ENCODE results near the gene HSPA4.
"Not testable (repeated sequence)": the region's sequence is repeated elsewhere in the genome, so short reads cannot be mapped to it uniquely, and the experiment has no call there.

HSPA4 gene

DNA sequence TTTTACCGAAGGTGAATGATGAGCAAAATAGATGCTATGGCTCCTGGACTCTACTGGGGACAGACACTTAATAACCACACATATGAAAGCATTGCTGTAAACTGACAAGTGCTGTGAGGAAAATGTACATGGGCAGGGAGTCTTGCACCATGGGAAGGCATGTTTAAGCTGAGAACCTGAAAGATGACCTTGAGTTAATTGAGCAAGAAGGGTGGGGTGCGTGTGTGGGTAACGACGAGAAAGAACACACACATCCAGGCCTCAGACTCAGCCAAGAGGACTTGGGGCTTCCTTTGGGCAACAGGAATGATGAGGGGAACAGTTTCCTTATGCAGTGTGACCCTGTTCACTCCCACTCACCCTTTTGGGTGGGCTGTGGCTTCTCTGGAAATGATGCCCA lies 73.1 kb downstream of the HSPA4 start:
- DNase-seq (ENCODE audit: insufficient read length, low spot score) (no peak), FAIRE-seq (no peak)
- TF ChIP-seq, protein P1, sequence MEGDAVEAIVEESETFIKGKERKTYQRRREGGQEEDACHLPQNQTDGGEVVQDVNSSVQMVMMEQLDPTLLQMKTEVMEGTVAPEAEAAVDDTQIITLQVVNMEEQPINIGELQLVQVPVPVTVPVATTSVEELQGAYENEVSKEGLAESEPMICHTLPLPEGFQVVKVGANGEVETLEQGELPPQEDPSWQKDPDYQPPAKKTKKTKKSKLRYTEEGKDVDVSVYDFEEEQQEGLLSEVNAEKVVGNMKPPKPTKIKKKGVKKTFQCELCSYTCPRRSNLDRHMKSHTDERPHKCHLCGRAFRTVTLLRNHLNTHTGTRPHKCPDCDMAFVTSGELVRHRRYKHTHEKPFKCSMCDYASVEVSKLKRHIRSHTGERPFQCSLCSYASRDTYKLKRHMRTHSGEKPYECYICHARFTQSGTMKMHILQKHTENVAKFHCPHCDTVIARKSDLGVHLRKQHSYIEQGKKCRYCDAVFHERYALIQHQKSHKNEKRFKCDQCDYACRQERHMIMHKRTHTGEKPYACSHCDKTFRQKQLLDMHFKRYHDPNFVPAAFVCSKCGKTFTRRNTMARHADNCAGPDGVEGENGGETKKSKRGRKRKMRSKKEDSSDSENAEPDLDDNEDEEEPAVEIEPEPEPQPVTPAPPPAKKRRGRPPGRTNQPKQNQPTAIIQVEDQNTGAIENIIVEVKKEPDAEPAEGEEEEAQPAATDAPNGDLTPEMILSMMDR (IDR thresholded peaks at IDR 0.05; ENCODE audit: insufficient read depth, missing control alignments) = no peak

DNA sequence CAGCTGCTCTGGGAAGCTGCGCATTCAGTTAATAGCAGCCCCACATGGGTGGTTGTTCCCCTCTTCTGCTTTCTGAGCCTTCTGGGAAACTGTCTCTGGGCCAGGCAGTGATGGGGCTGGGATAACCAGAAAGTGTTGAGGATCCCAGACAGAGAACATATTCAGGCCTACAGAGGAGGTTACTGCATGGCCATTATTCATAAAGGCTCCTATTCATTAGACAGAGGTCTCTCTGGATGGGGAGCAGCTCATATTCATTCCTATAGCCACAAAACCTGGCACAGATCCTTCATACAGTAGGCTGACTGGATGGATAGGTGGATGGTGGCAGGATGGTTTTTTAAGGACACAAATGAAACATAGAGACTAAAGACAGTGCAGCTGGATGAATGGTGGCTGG lies 76.3 kb downstream of the HSPA4 start:
- FAIRE-seq (no peak), DNase-seq (ENCODE audit: insufficient read length, low spot score) (no peak)
- TF ChIP-seq, protein P1 (IDR thresholded peaks at IDR 0.05; ENCODE audit: insufficient read depth, missing control alignments) = no peak

- TF ChIP-seq, protein P1 (IDR thresholded peaks at IDR 0.05; ENCODE audit: insufficient read depth, missing control alignments) = no peak
- FAIRE-seq (no peak), DNase-seq (ENCODE audit: insufficient read length, low spot score) (no peak)
Observed at GRCh38 chr5:133129289-133129688, 77.5 kb downstream of the HSPA4 start.

DNA sequence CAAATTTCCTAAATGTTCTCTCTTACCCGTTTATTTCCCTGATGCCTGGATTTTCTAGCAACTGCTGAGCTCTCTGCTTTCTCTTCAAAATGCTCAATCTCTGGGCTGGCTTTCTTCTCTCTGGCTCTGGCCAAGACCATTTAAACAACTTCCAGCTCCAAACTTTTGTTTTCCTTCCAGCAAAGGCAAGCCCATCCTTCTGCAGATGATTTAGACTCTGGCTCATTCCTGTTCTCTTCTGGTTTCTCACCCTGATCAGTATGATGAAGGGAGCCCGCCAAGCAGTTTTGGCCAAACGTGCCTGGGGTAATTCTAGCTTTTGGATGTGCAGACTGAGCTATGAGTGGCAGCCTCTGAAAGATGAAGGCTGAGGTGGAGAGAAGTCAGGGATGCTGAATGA lies 78.1 kb downstream of the HSPA4 start:
- TF ChIP-seq, protein P1 (IDR thresholded peaks at IDR 0.05; ENCODE audit: insufficient read depth, missing control alignments) = no peak
- DNase-seq (ENCODE audit: insufficient read length, low spot score) (no peak), FAIRE-seq (no peak)

DNA sequence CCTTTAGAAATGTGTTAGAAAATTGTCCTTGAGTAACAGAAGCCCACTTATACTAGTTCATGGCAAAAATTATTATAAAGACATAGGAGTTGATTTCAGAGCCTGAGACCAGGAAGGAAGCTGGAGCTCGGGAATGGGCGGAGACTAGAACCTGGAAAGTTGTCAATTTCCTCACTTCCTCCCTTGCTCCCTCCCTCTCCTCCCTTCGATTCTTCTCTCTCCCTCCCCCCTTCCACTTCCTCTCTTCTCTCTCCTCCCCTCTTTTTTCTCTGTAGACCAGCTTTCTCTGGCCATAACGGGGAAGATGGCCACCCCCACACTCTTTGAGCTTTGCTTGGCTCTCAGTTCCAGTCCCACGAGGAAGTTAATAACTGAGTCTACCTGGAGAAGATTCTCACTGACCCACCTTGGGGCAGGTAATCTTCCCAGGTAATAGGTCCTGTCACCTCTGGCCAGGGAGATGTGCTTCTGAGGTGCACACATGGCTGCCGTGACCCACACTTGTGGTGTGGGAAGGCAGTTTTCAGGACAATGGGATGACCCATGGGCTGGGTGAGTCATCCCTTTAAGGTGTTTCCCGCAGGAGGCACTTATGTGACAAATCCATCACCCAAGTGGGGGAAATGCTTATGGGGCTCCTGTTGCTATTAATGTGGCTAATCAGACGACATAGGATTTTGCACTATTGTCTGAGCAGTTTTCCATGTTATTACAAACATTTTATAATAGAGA lies 78.7 kb downstream of the HSPA4 start:
- DNase-seq (ENCODE audit: insufficient read length, low spot score) (no peak), FAIRE-seq (no peak)
- TF ChIP-seq, protein P1 (IDR thresholded peaks at IDR 0.05; ENCODE audit: insufficient read depth, missing control alignments) = no peak

GRCh38 chr5:133132717-133133116 lies 80.9 kb downstream of the HSPA4 start:
- no peak for FAIRE-seq
- TF ChIP-seq, protein P1 (IDR thresholded peaks at IDR 0.05; ENCODE audit: insufficient read depth, missing control alignments) = no peak
- no peak for DNase-seq (ENCODE audit: insufficient read length, low spot score)

- not testable (repeated sequence) for DNase-seq (ENCODE audit: insufficient read length, low spot score); FAIRE-seq
Observed at GRCh38 chr5:133133241-133133640, 81.4 kb downstream of the HSPA4 start.

- not testable (repeated sequence) for FAIRE-seq
Observed at GRCh38 chr5:133136890-133137289, 85.1 kb downstream of the HSPA4 start.

More at GRCh38 chr5:133136890-133137289, 85.1 kb downstream of the HSPA4 start:
- not testable (repeated sequence) for DNase-seq (ENCODE audit: insufficient read length, low spot score)

All from D721Med (cell line).